ENCODE measurements around the gene GUCY2C.

The GUCY2C gene

GRCh38 chr12:14611640-14612203, 84.7 kb downstream of the GUCY2C start:
- H3K4me3 ChIP-seq (ENCODE audit: control insufficient read depth, low read depth, low read length): no peak overlapping the region
- DNase-seq (ENCODE audit: low read depth): no peak
- TF ChIP-seq CTCF (conservative IDR thresholded peaks at IDR 0.05; ENCODE audit: control insufficient read depth, insufficient read depth, low read depth, low read length): no peak

- no peak for TF ChIP-seq CTCF (conservative IDR thresholded peaks at IDR 0.05; ENCODE audit: control insufficient read depth, insufficient read depth, low read depth, low read length)
- no peak for DNase-seq (ENCODE audit: low read depth)
- H3K4me3 ChIP-seq (ENCODE audit: control insufficient read depth, low read depth, low read length): no peak overlapping the region
Measured at GRCh38 chr12:14607568-14607967, 88.8 kb downstream of the GUCY2C start.

DNA sequence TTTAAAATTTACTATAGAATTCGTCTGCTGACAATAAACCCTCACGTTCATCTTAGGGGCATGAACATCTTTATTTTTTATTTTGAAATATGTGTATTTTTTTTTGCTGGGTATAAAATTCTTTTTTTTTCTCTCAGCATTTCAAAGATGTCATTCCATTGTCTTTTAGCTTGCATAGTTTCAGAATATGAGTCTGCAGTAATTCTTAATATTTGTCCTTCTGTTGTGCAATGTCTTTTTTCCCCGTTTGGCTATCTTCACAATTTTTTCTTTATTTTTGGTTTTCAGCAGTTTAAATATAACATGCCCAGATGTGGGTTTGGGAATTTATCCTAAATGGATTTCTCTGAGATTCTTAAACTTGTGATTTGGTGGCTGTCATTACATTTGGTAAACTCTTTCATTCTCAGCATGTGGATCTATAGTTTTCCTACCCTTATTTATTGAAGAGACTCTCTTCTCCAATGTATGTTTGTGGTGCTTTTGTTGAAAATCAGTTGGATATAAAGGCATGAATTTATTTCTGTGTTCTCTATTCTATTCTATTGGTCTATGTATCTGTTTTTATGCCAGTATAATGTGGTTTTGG, 90.9 kb downstream of the GUCY2C start:
- no peak for DNase-seq (ENCODE audit: low read depth)
- H3K4me3 ChIP-seq (ENCODE audit: control insufficient read depth, low read depth, low read length): no peak overlapping the region
- no peak for TF ChIP-seq CTCF (conservative IDR thresholded peaks at IDR 0.05; ENCODE audit: control insufficient read depth, insufficient read depth, low read depth, low read length)

GRCh38 chr12:14601692-14602478, 94.5 kb downstream of the GUCY2C start:
- no peak for DNase-seq (ENCODE audit: low read depth)
- no peak overlapping the region for H3K4me3 ChIP-seq (ENCODE audit: control insufficient read depth, low read depth, low read length)
- TF ChIP-seq CTCF (conservative IDR thresholded peaks at IDR 0.05; ENCODE audit: control insufficient read depth, insufficient read depth, low read depth, low read length): no peak

- H3K4me3 ChIP-seq (ENCODE audit: control insufficient read depth, low read depth, low read length): no peak overlapping the region
- no peak for DNase-seq (ENCODE audit: low read depth)
- TF ChIP-seq CTCF (conservative IDR thresholded peaks at IDR 0.05; ENCODE audit: control insufficient read depth, insufficient read depth, low read depth, low read length): no peak
Measured at GRCh38 chr12:14597480-14597879, 98.9 kb downstream of the GUCY2C start.

DNA sequence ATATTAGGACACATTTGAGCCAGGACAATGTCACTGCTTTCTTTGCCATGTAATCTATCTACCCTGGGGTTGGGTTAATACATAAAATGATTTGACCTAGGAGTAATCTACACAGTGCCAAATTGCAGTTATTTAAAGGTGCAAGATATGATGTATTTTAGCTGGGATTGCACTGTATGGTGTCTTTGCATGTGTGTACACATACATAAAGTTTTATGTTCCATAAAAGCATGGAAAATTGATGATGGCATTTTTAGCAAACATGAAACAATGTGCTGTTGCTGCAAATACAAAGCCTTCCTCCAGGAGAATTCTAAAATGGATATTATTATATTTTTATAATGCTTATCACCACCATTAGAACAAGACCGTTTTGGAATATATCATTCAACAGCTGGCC, 104.7 kb downstream of the GUCY2C start:
- TF ChIP-seq CTCF (conservative IDR thresholded peaks at IDR 0.05; ENCODE audit: control insufficient read depth, insufficient read depth, low read depth, low read length): no peak
- no peak for DNase-seq (ENCODE audit: low read depth)
- no peak overlapping the region for H3K4me3 ChIP-seq (ENCODE audit: control insufficient read depth, low read depth, low read length)
